ENCODE data around the gene SSH2. TPM values are rescaled to one million over a fixed set of nuclear protein-coding genes. Genes with fewer than 3 reads are reported as not detected.
"Not testable (repeated sequence)": the region's sequence is repeated elsewhere in the genome, so short reads cannot be mapped to it uniquely, and the experiment has no call there.

The SSH2 gene
- total RNA-seq, 4 donors from 2014 or later = 140 to 241 (median 172) TPM

GRCh38 chr17:29677221-29677791 is 252.7 kb downstream of the SSH2 start:
- peak; percentile 89 to 94 for DNase-seq
- Histone ChIP-seq H3K4me1 (peaks cover 56 to 60% of the 10 kb centered on the region in 2 donors), H3K27ac (peak overlapping the region; percentile 97 to 100 (median 98)), H3K9me3 (no peaks in the 10 kb centered on the region), H3K27me3 (no peaks in the 10 kb centered on the region), H3K36me3 (peaks cover 0 to 2% of the 10 kb centered on the region in 2 donors), H3K4me3 (peak overlapping the region; percentile 14 to 67 (median 49))
- in situ Hi-C loops (cut with MboI; ENCODE audit: low sequenced_read_pairs in 4 of 4) = no loop called here
- ATAC-seq = peak; percentile 89 to 91
- intact Hi-C loops (cut with DNase I; ENCODE audit: low total_unique reads) = loop anchor here (2.0 to 5.0 kb wide), 4 partner anchors 35 to 85 kb away; partner anchors contain the start of gene CORO6
- TF ChIP-seq, protein P1, sequence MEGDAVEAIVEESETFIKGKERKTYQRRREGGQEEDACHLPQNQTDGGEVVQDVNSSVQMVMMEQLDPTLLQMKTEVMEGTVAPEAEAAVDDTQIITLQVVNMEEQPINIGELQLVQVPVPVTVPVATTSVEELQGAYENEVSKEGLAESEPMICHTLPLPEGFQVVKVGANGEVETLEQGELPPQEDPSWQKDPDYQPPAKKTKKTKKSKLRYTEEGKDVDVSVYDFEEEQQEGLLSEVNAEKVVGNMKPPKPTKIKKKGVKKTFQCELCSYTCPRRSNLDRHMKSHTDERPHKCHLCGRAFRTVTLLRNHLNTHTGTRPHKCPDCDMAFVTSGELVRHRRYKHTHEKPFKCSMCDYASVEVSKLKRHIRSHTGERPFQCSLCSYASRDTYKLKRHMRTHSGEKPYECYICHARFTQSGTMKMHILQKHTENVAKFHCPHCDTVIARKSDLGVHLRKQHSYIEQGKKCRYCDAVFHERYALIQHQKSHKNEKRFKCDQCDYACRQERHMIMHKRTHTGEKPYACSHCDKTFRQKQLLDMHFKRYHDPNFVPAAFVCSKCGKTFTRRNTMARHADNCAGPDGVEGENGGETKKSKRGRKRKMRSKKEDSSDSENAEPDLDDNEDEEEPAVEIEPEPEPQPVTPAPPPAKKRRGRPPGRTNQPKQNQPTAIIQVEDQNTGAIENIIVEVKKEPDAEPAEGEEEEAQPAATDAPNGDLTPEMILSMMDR (IDR thresholded peaks at IDR 0.05 in 4 of 5, conservative IDR thresholded peaks at IDR 0.05 in 1 of 5) = no peak
- peak; percentile 18 to 41 for TF ChIP-seq POLR2A (IDR thresholded peaks at IDR 0.05)

DNA sequence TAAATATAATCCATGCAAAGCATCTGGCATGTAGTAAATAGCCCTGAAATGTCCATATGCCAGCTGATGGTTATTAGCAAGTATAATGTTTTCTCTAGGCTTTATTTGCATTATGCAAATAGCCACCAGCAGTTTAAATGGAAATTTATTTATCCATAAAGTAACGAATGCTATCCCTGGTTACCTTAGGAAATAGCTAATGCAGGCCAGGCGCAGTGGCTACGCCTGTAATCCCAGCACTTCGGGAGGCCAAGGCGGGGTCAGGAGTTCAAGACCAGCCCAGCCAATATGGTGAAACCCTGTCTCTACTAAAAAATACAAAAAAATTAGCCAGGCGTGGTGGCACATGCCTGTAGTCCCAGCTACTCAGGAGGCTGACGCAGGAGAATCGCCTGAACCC is 254.1 kb downstream of the SSH2 start:
- in situ Hi-C loops (cut with MboI; ENCODE audit: low sequenced_read_pairs in 4 of 4); H3K27me3 ChIP-seq; H3K9me3 ChIP-seq; ATAC-seq: not testable (repeated sequence)
- Histone ChIP-seq H3K36me3 (peaks cover 0 to 15% of the 10 kb centered on the region in 2 donors), H3K4me3 (peak overlapping the region; percentile 37 to 67 (median 51)), H3K4me1 (peaks cover 47 to 50% of the 10 kb centered on the region in 2 donors), H3K27ac (peak overlapping the region; percentile 97 to 100 (median 98))
- intact Hi-C loops (cut with DNase I; ENCODE audit: low total_unique reads) = loop anchor here (2.0 to 5.0 kb wide), 4 partner anchors 33 to 86 kb away; partner anchors contain the start of gene CORO6
- peak in 1 of 2 donors; percentile 41 for DNase-seq

- in situ Hi-C loops (cut with MboI; ENCODE audit: low sequenced_read_pairs in 4 of 4) (no loop called here), intact Hi-C loops (cut with DNase I; ENCODE audit: low total_unique reads) (no loop called here)
- Histone ChIP-seq H3K36me3 (peaks cover 0 to 32% of the 10 kb centered on the region in 2 donors), H3K4me1 (peaks cover 38 to 48% of the 10 kb centered on the region in 2 donors), H3K9me3 (no peaks in the 10 kb centered on the region), H3K27ac (peak overlapping the region; percentile 97 to 100 (median 98)), H3K27me3 (no peaks in the 10 kb centered on the region), H3K4me3 (peak overlapping the region in 3 of 4 donors; percentile 41 to 67 (median 61))
- peak; percentile 58 to 79 for TF ChIP-seq POLR2A (IDR thresholded peaks at IDR 0.05)
- TF ChIP-seq, protein P1 (IDR thresholded peaks at IDR 0.05 in 4 of 5, conservative IDR thresholded peaks at IDR 0.05 in 1 of 5) = no peak
- ATAC-seq = peak; percentile 45 to 54
- peak; percentile 64 to 75 for DNase-seq
These were observed 255.7 kb downstream of the SSH2 start for GRCh38 chr17:29674281-29674680.

- TF ChIP-seq POLR2A (IDR thresholded peaks at IDR 0.05) = no peak
- TF ChIP-seq, protein P1 (IDR thresholded peaks at IDR 0.05 in 4 of 5, conservative IDR thresholded peaks at IDR 0.05 in 1 of 5) = no peak
- H3K9me3 ChIP-seq = no peaks in the 10 kb centered on the region
- intact Hi-C loops (cut with DNase I; ENCODE audit: low total_unique reads) (no loop called here), in situ Hi-C loops (cut with MboI; ENCODE audit: low sequenced_read_pairs in 4 of 4) (no loop called here)
- peak overlapping the region; percentile 97 to 100 (median 98) for H3K27ac ChIP-seq
- ATAC-seq = no peak
- H3K4me3 ChIP-seq = no peak overlapping the region
- H3K4me1 ChIP-seq = peaks cover 18 to 34% of the 10 kb centered on the region in 2 donors
- peaks cover 0 to 58% of the 10 kb centered on the region in 2 donors for H3K36me3 ChIP-seq
- H3K27me3 ChIP-seq = no peaks in the 10 kb centered on the region
- DNase-seq = no peak
These were observed 258.4 kb downstream of the SSH2 start for GRCh38 chr17:29671661-29672060.

DNA sequence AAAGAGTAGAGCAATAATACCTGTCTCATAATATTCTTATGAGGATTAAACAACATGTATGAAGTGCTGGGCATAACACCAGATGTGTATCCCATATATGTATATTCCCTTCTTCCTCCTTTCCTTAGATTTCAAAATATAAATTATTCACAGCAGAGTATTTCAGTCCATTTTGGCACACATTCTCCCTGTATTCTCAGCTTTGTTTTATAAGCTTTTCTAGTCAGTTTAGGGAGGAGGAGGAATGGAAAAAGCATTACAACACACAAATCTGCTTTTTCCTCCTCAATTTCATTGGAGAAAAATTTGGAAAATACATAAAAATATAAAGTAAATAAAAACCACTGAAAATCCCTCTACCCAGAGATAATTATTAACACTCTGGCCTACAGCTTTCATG is 260.8 kb downstream of the SSH2 start:
- in situ Hi-C loops (cut with MboI; ENCODE audit: low sequenced_read_pairs in 4 of 4) (no loop called here), intact Hi-C loops (cut with DNase I; ENCODE audit: low total_unique reads) (no loop called here)
- H3K4me3 ChIP-seq = no peak overlapping the region
- ATAC-seq = no peak
- H3K27me3 ChIP-seq = no peaks in the 10 kb centered on the region
- H3K9me3 ChIP-seq = no peaks in the 10 kb centered on the region
- no peak for TF ChIP-seq POLR2A (IDR thresholded peaks at IDR 0.05)
- TF ChIP-seq, protein P1 (IDR thresholded peaks at IDR 0.05 in 4 of 5, conservative IDR thresholded peaks at IDR 0.05 in 1 of 5) = no peak
- peak overlapping the region; percentile 97 to 100 (median 98) for H3K27ac ChIP-seq
- no peak for DNase-seq
- H3K4me1 ChIP-seq = peaks cover 24 to 33% of the 10 kb centered on the region in 2 donors
- peaks cover 0 to 80% of the 10 kb centered on the region in 2 donors for H3K36me3 ChIP-seq
